A673 (cell line): ENCODE results near the gene RHEB. TPM values are rescaled to one million over a fixed set of nuclear protein-coding genes. Genes with fewer than 3 reads are reported as not detected.

Source experiments
- BruUV-seq: library from RNA; stranded (reverse); fragments of 400-500 nt; replicated peaks from 2 replicates; lab custom pipeline; 2021; lab: Mats Ljungman, UMichigan
- CTCF ChIA-PET: fragments of 300-600 bp; sonication (Branson Sonifier 250); formaldehyde crosslinking; loops from one replicate; lab custom pipeline; 2022; ENCODE audit warnings: antibody characterized with exemption; lab: Charles Lee
- POLR2A ChIA-PET: fragments of 300-600 bp; sonication (Branson Sonifier 250); formaldehyde crosslinking; loops from one replicate; lab custom pipeline; 2022; ENCODE audit warnings: antibody characterized with exemption; ENCODE audit not compliant: low non-redundant PET; lab: Charles Lee
- DNase-seq: peaks from one replicate; pipeline ENCODE4 v3.0.0-alpha.2; 2015; ENCODE audit warnings: low spot score
- H3K27ac ChIP-seq: fragments of 200-600 bp; sonication (generic); 2 replicates; pipeline ENCODE4 v1.5.1; 2016; ENCODE audit warnings: mixed run types, low read depth, mild to moderate bottlenecking, mixed read lengths, antibody characterized with exemption, low read length; ENCODE audit not compliant: poor library complexity, severe bottlenecking
- H3K27me3 ChIP-seq: fragments of 200-600 bp; sonication (generic); replicated peaks from 2 replicates; pipeline ENCODE4 v1.6.1; 2017; ENCODE audit warnings: mixed run types, low read depth, mild to moderate bottlenecking, mixed read lengths, antibody characterized with exemption, low read length; ENCODE audit not compliant: insufficient read depth, poor library complexity
- H3K36me3 ChIP-seq: fragments of 200-600 bp; sonication (generic); 2 replicates; pipeline ENCODE4 v1.6.1; 2016; ENCODE audit warnings: mixed run types, mild to moderate bottlenecking, mixed read lengths, antibody characterized with exemption, low read length; ENCODE audit not compliant: insufficient read depth, poor library complexity, severe bottlenecking
- H3K4me1 ChIP-seq: fragments of 200-600 bp; sonication (generic); 2 replicates; pipeline ENCODE4 v1.6.1; 2017; ENCODE audit warnings: mixed run types, mild to moderate bottlenecking, mixed read lengths, antibody characterized with exemption, low read length; ENCODE audit not compliant: insufficient read depth, poor library complexity, severe bottlenecking
- H3K4me3 ChIP-seq: fragments of 200-600 bp; sonication (generic); 2 replicates; pipeline ENCODE4 v1.5.1; 2016; ENCODE audit warnings: low read depth, mixed run types, mild to moderate bottlenecking, mixed read lengths, low read length; ENCODE audit not compliant: poor library complexity, severe bottlenecking
- H3K9me3 ChIP-seq: fragments of 200-600 bp; sonication (generic); 2 replicates; pipeline ENCODE4 v1.6.1; 2016; ENCODE audit warnings: mixed run types, low read depth, mild to moderate bottlenecking, mixed read lengths, antibody characterized with exemption, low read length; ENCODE audit not compliant: poor library complexity, severe bottlenecking
- CTCF ChIP-seq: fragments of 300-800, 200-600 bp; sonication (generic); conservative IDR thresholded peaks from 2 replicates; pipeline ENCODE4 v1.5.1; 2017; ENCODE audit warnings: low read depth, mild to moderate bottlenecking, antibody characterized with exemption, low read length, moderate library complexity, mixed read lengths
- EZH2 ChIP-seq: fragments of 200-600 bp; sonication (generic); IDR thresholded peaks from 2 replicates; pipeline ENCODE4 v1.6.1; 2017; ENCODE audit warnings: borderline replicate concordance, low read depth, mild to moderate bottlenecking, mixed read lengths, antibody characterized with exemption, low read length; ENCODE audit not compliant: poor library complexity, severe bottlenecking
- intact Hi-C: fragments of 100-400 bp; cut with micrococcal nuclease; formaldehyde crosslinking; loops from one replicate; pipeline ENCODE4 v1.10.0; 2022; ENCODE audit not compliant: unreplicated experiment
- total RNA-seq: library from RNA; stranded (reverse); gene quantifications from 2 replicates; pipeline ENCODE4 v1.2.3, GENCODE V29; 2021

Gene RHEB
- total RNA-seq, 1 experiment from 2014 or later = 136 TPM

GRCh38 chr7:151541709-151542499 is 22.2 kb upstream of the RHEB start:
- no TSS peak for BruUV-seq
- H3K27ac ChIP-seq = no peak overlapping the region
- POLR2A ChIA-PET = no interaction called here
- H3K27me3 ChIP-seq = no peaks in the 10 kb centered on the region
- no peak overlapping the region for H3K4me3 ChIP-seq
- H3K9me3 ChIP-seq = no peaks in the 10 kb centered on the region
- intact Hi-C loops = no loop called here
- TF ChIP-seq EZH2 = no peak
- TF ChIP-seq CTCF = no peak
- CTCF ChIA-PET = no interaction called here
- no peaks in the 10 kb centered on the region for H3K36me3 ChIP-seq
- H3K4me1 ChIP-seq = no peaks in the 10 kb centered on the region
- DNase-seq = no peak

GRCh38 chr7:151540146-151540545 is 20.5 kb upstream of the RHEB start:
- DNase-seq = no peak
- H3K9me3 ChIP-seq = no peaks in the 10 kb centered on the region
- POLR2A ChIA-PET = no interaction called here
- CTCF ChIA-PET = no interaction called here
- BruUV-seq = no TSS peak
- H3K4me1 ChIP-seq = no peaks in the 10 kb centered on the region
- H3K4me3 ChIP-seq = no peak overlapping the region
- H3K27me3 ChIP-seq = no peaks in the 10 kb centered on the region
- H3K27ac ChIP-seq = no peak overlapping the region
- TF ChIP-seq EZH2 = no peak
- TF ChIP-seq CTCF = no peak
- H3K36me3 ChIP-seq = no peaks in the 10 kb centered on the region
- intact Hi-C loops = no loop called here

DNA sequence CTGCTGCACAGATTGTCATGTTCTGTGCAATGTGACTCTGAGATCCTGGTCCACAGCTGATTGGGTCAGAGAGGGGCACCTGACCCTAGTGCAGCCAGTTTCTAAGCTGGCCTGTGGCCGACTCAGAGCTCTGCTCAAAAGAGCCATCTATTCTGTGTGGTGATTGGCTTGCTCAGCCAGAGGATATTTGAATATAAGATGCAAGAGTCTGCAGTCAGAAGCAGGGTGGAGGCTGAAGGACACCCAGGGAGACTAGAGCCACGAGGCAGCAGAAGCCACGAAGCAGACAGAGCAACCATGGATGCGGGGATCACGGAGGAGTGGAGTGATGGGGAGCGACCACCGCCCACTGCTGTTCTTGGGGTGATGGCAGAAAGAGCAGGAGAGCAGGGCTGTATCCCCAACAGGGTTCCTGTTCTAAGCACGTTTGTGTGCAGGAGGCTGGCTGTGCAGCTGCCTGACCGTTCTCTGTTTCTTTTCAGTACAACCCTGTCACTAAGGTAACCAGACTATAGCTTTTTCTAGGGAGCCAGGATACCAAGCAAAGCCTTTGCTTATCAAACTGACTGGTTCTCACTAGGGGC is 19.5 kb upstream of the RHEB start:
- Histone ChIP-seq H3K27me3 (no peaks in the 10 kb centered on the region), H3K4me1 (no peaks in the 10 kb centered on the region), H3K4me3 (no peak overlapping the region), H3K27ac (no peak overlapping the region), H3K36me3 (no peaks in the 10 kb centered on the region), H3K9me3 (no peaks in the 10 kb centered on the region)
- ChIA-PET POLR2A (no interaction called here), CTCF (no interaction called here)
- BruUV-seq = no TSS peak
- intact Hi-C loops = no loop called here
- no peak for TF ChIP-seq EZH2
- TF ChIP-seq CTCF = no peak
- DNase-seq = no peak
